Right atrium auricular region (tissue), 2 donors: ENCODE results near the gene PDZD2. TPM values are rescaled to one million over a fixed set of nuclear protein-coding genes. Genes with fewer than 3 reads are reported as not detected.
A peak's percentile ranks its signal among the peaks of the same experiment; 100 is the strongest.

Source experiments
- DNase-seq: peaks from one replicate; pipeline ENCODE4 v3.0.0-alpha.2; 2019; ENCODE audit warnings: low spot score
- H3K27ac ChIP-seq, 2 donors: fragments of 200-600 bp; sonication (generic); 1 replicate in 1 of 2; 2 replicates in 1 of 2; pipeline ENCODE4 v1.5.1; 2016 to 2019
- H3K27me3 ChIP-seq, 2 donors: fragments of 200-600 bp; sonication (generic); one replicate each; pipeline versions ENCODE4 v1.5.1 to v1.6.0; 2017 to 2019
- H3K36me3 ChIP-seq: fragments of 200-600 bp; sonication (generic); one replicate; pipeline ENCODE4 v1.5.1; 2016
- H3K4me1 ChIP-seq, 2 donors: fragments of 200-600 bp; sonication (generic); one replicate each; pipeline versions ENCODE4 v1.5.1 to v1.6.0; 2017 to 2019
- H3K4me3 ChIP-seq, 2 donors: fragments of 200-600 bp; sonication (generic); 1 replicate in 1 of 2; 2 replicates in 1 of 2; pipeline ENCODE4 v1.5.1; 2017 to 2019; ENCODE audit warnings: mild to moderate bottlenecking in 1 of 2, moderate library complexity in 1 of 2
- H3K9me3 ChIP-seq, 2 donors: fragments of 200-600 bp; sonication (generic); one replicate each; pipeline ENCODE4 v1.5.1; 2019
- CTCF ChIP-seq, 2 donors: fragments of 200-600 bp; sonication (generic); IDR thresholded peaks; one replicate each; pipeline ENCODE4 v1.5.1; 2019; ENCODE audit warnings: antibody characterized with exemption in 2 of 2
- total RNA-seq, 2 donors: library from RNA; depleted of rRNA; stranded (reverse); fragments of >200 nt; gene quantifications; one replicate each; pipeline ENCODE4 v1.1.0, GENCODE V29; 2016

PDZD2 gene
- total RNA-seq, 2 donors from 2014 or later: 79.5 to 86.4 TPM

DNA sequence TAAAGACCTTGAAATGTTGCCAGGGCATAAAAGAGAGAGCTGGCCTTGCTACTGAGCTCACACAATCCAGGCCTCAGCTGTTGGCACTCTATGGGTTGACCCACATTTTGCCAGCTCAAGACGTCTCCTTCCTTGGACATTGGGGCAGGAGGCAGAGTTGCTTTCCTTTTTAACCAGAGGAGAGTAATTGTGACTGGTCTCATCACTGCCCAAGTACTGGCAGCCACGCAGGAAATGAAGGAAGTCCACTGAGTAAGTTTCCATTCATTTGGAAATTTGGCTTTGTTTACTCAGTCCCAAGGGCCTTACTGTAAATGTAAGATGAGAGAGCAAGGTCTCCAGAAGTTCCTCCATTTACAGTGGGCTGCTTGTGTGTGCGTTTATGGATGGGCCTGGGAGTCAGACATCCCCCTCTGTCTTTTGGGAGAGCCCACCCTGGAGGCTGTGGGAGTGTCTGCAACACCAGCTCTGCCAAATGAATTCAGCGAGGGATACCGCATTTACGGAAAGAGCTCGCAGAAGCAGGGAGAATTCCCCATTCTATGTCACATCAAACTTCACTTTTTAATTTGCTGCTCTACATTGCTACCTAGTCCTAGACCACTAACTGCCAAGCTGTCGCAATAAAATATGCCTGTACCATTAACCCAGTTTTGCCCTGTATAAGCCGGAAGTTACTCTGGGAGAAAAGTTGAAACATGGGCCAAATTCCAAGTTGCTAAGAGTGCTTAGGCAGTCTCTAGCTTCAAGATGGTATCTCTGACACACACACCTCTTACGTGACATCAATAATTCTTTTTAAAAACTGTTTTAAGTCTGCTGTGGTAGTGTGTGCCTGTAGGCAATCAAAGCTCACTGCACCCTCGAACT, 24.5 kb upstream of the PDZD2 start:
- peak overlapping the region; percentile 11 to 38 for H3K27ac ChIP-seq
- DNase-seq: no peak
- H3K27me3 ChIP-seq: no peaks in the 10 kb centered on the region
- H3K36me3 ChIP-seq: no peaks in the 10 kb centered on the region
- H3K4me3 ChIP-seq: no peak overlapping the region
- no peak for TF ChIP-seq CTCF (IDR thresholded peaks at IDR 0.05)
- H3K9me3 ChIP-seq: no peaks in the 10 kb centered on the region
- H3K4me1 ChIP-seq: peaks cover 0 to 39% of the 10 kb centered on the region in 2 donors

DNA sequence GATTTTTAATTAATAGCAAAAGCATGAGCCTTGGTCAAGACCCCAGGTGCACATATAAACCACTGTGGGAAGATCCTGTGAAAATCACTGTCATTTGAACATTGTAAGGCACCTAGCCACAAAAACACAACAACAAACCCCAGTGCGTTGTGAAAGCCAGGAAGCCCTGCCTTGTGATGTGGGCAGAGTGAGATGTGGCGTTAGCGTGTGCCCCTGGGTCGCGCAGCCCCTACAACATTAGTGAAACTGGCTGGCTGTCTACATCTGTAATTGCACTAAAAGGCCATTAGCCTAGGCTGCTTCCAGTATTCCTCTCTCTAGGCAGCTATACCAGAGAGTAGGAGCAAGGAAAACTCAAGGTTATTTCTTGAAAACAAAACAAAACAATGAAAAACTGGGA, 21.1 kb upstream of the PDZD2 start:
- H3K27ac ChIP-seq: peak overlapping the region; percentile 77 to 80

GRCh38 chr5:31620026-31620425, 18.9 kb upstream of the PDZD2 start:
- no peak for TF ChIP-seq CTCF (IDR thresholded peaks at IDR 0.05)
- no peak for DNase-seq

More for the DNA sequence above, 21.1 kb upstream of the PDZD2 start:
- Histone ChIP-seq H3K4me3 (no peak overlapping the region), H3K27me3 (no peaks in the 10 kb centered on the region), H3K4me1 (peaks cover 0 to 27% of the 10 kb centered on the region in 2 donors), H3K36me3 (no peaks in the 10 kb centered on the region), H3K9me3 (no peaks in the 10 kb centered on the region)
- no peak for DNase-seq
- TF ChIP-seq CTCF (IDR thresholded peaks at IDR 0.05): no peak

DNA sequence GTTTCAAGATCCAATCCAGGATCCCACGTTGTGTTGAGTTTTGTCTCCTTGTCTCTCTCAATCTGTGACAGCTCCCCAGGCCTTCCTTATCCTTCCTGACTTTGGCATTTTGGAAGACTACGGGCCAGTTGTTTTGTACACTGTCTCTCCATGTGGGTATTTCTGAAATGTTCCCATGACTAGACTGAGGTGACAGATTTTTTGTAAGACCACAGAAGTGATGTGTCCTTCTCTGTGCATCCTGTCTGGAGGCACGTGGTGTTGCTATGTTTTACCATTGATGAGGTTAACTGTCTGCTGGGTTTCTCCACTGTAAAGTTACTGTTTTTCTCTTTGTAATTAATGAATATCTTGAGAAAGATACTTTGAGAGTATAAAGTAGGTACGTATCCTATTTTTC, 15.7 kb upstream of the PDZD2 start:
- no peak for DNase-seq
- Histone ChIP-seq H3K4me3 (no peak overlapping the region), H3K36me3 (no peaks in the 10 kb centered on the region), H3K4me1 (peaks cover 0 to 25% of the 10 kb centered on the region in 2 donors), H3K27me3 (no peaks in the 10 kb centered on the region), H3K9me3 (no peaks in the 10 kb centered on the region), H3K27ac (peak overlapping the region; percentile 36 to 79)
- TF ChIP-seq CTCF (IDR thresholded peaks at IDR 0.05): no peak

More at GRCh38 chr5:31620026-31620425, 18.9 kb upstream of the PDZD2 start:
- Histone ChIP-seq H3K27ac (peak overlapping the region in 1 of 2 donors; percentile 80), H3K4me3 (no peak overlapping the region), H3K4me1 (peaks cover 0 to 13% of the 10 kb centered on the region in 2 donors), H3K36me3 (no peaks in the 10 kb centered on the region), H3K27me3 (no peaks in the 10 kb centered on the region), H3K9me3 (no peaks in the 10 kb centered on the region)

GRCh38 chr5:31625394-31625793, 13.5 kb upstream of the PDZD2 start:
- peak overlapping the region in 1 of 2 donors; percentile 79 for H3K27ac ChIP-seq
- H3K4me1 ChIP-seq: peaks cover 0 to 17% of the 10 kb centered on the region in 2 donors
- H3K4me3 ChIP-seq: no peak overlapping the region
- no peaks in the 10 kb centered on the region for H3K9me3 ChIP-seq
- H3K36me3 ChIP-seq: no peaks in the 10 kb centered on the region
- no peak for DNase-seq
- no peaks in the 10 kb centered on the region for H3K27me3 ChIP-seq
- TF ChIP-seq CTCF (IDR thresholded peaks at IDR 0.05): no peak
